Measurements from ENCODE around the gene SMDT1.

GRCh38 chr22:42050641-42051180 lies 28.8 kb upstream of the SMDT1 start:
- TF ChIP-seq POLR2A (IDR thresholded peaks at IDR 0.05; ENCODE audit: low read depth, low read length) (no peak), FOS (IDR thresholded peaks at IDR 0.05; ENCODE audit: borderline replicate concordance, insufficient read depth, low read length) (no peak), CTCF (IDR thresholded peaks at IDR 0.05; ENCODE audit: extremely low read depth in 1 of 2, insufficient read depth in 1 of 2, low read depth in 1 of 2, low read length in 2 of 2) (no peak), EZH2 (IDR thresholded peaks at IDR 0.05; ENCODE audit: borderline replicate concordance, low read depth, low read length, severe bottlenecking) (no peak), POLR2AphosphoS5 (IDR thresholded peaks at IDR 0.05; ENCODE audit: insufficient read depth, low read depth, low read length) (no peak)
- TF ChIP-seq, protein P1, sequence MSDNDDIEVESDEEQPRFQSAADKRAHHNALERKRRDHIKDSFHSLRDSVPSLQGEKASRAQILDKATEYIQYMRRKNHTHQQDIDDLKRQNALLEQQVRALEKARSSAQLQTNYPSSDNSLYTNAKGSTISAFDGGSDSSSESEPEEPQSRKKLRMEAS (IDR thresholded peaks at IDR 0.05; ENCODE audit: insufficient read depth, insufficient read length): no peak
